ENCODE measurements around the gene ARL2BP.

DNA sequence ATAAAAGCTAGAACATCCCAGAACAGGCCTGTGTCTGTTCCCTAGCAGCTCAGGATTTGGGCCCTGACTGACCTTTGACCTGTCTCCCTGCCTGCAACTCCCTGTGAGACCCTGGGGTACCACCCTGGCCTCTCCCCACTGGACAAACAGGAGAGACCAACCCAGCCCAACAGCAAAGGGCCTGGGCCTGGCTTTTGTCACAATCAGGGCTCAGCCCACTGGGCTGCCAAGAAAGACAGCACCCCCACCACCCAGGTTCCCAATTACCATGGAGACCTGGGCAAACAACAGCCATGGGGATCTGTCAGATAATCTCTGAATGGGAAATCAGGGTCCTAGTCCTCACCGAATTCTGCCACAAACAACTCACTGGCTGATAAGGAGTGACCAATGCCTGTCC is 28.3 kb downstream of the ARL2BP start:
- TF ChIP-seq ZNF274 (IDR thresholded peaks at IDR 0.05; ENCODE audit: low read depth, low read length) (no peak), YY1 (IDR thresholded peaks at IDR 0.05; ENCODE audit: insufficient read depth, insufficient read length) (no peak)

All from NT2/D1 (cell line).